A549 (cell line): Measurements from ENCODE around the gene ARFRP1.

Experiments
- GATA3 ChIP-seq: IDR thresholded peaks from 2 replicates; pipeline ENCODE4 v1.6.1; 2012; ENCODE audit warnings: borderline replicate concordance
- JUNB ChIP-seq: fragments of >200 bp; sonication (Bioruptor Twin); formaldehyde crosslinking; IDR thresholded peaks from 2 replicates; pipeline ENCODE4 v1.6.1; 2016
- MAX ChIP-seq: IDR thresholded peaks from 2 replicates; pipeline ENCODE4 v1.6.1; 2012
- MAZ ChIP-seq: fragments of 150-350 bp; IDR thresholded peaks from 2 replicates; pipeline ENCODE4 v1.6.1; 2014; ENCODE audit warnings: antibody characterized with exemption, low read depth, low read length, borderline replicate concordance
- MYC ChIP-seq: IDR thresholded peaks from 2 replicates; pipeline ENCODE4 v1.6.1; 2012; ENCODE audit warnings: mild to moderate bottlenecking, inconsistent platforms, low read length, improper control_type of control experiment, borderline replicate concordance
- NR3C1 ChIP-seq: fragments of >200 bp; sonication (Bioruptor Twin); formaldehyde crosslinking; IDR thresholded peaks from 3 replicates; pipeline ENCODE4 v1.6.1; 2017
- REST ChIP-seq: fragments of 200-600 bp; sonication (generic); IDR thresholded peaks from 2 replicates; pipeline ENCODE4 v1.6.1; 2016; ENCODE audit warnings: antibody characterized with exemption, mild to moderate bottlenecking, moderate library complexity
- TF ChIP-seq, protein P1 (sequence below): fragments of 450-650 bp; IDR thresholded peaks from 2 replicates; pipeline ENCODE4 v1.6.1; 2014; ENCODE audit warnings: antibody characterized with exemption
- TF ChIP-seq, protein P2 (sequence below): fragments of >200 bp; sonication (Bioruptor Twin); formaldehyde crosslinking; IDR thresholded peaks from 3 replicates; pipeline ENCODE4 v1.5.1; 2016

DNA sequence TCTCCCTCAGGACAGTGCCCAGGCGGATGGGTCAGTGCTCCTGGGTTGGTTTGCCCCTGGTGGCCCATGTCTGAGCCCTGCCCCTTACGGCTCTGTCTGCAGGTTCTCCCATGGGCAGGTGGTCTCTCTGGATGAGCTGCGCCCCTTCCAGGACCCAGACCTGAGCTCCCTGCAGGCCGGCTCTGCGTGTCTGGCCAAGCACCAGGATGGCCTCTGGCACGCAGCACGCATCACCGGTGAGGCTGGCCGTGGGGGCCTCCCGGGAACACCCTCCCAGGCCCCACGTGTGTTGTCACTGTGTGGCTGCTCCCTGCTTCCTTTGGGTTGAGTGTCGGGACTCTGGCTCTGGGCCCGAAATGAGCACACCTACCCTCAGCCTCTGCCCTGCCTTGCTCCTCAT is 25.3 kb upstream of the ARFRP1 start:
- TF ChIP-seq, protein P1, sequence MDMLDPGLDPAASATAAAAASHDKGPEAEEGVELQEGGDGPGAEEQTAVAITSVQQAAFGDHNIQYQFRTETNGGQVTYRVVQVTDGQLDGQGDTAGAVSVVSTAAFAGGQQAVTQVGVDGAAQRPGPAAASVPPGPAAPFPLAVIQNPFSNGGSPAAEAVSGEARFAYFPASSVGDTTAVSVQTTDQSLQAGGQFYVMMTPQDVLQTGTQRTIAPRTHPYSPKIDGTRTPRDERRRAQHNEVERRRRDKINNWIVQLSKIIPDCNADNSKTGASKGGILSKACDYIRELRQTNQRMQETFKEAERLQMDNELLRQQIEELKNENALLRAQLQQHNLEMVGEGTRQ: no peak
- TF ChIP-seq MAZ (no peak), NR3C1 (no peak), JUNB (no peak), MAX (no peak), GATA3 (no peak), REST (no peak), MYC (no peak)
- TF ChIP-seq, protein P2, sequence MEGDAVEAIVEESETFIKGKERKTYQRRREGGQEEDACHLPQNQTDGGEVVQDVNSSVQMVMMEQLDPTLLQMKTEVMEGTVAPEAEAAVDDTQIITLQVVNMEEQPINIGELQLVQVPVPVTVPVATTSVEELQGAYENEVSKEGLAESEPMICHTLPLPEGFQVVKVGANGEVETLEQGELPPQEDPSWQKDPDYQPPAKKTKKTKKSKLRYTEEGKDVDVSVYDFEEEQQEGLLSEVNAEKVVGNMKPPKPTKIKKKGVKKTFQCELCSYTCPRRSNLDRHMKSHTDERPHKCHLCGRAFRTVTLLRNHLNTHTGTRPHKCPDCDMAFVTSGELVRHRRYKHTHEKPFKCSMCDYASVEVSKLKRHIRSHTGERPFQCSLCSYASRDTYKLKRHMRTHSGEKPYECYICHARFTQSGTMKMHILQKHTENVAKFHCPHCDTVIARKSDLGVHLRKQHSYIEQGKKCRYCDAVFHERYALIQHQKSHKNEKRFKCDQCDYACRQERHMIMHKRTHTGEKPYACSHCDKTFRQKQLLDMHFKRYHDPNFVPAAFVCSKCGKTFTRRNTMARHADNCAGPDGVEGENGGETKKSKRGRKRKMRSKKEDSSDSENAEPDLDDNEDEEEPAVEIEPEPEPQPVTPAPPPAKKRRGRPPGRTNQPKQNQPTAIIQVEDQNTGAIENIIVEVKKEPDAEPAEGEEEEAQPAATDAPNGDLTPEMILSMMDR: no peak
